K562 (cell line): ENCODE data around the gene RNF144A. TPM values are rescaled to one million over a fixed set of nuclear protein-coding genes. Genes with fewer than 3 reads are reported as not detected.
A peak's percentile ranks its signal among the peaks of the same experiment; 100 is the strongest.

Experiments
- BRD9 ChIP-seq: fragments of 450-650 bp; IDR thresholded peaks from 2 replicates; pipeline ENCODE4 v1.6.1; 2018; ENCODE audit warnings: low read depth; ENCODE audit not compliant: partially characterized antibody
- CCNT2 ChIP-seq: IDR thresholded peaks from 2 replicates; pipeline ENCODE4 v1.6.1; 2011; ENCODE audit warnings: borderline replicate concordance, low read depth, mild to moderate bottlenecking, moderate library complexity, mixed read lengths, low read length; ENCODE audit not compliant: insufficient read length; ENCODE audit errors: extremely low read depth
- CEBPB ChIP-seq: fragments of 450-650 bp; IDR thresholded peaks from 2 replicates; pipeline ENCODE4 v1.6.1; 2016; ENCODE audit warnings: missing genetic modification characterization, missing compliant biosample characterization
- DDX20 ChIP-seq: fragments of 450-650 bp; IDR thresholded peaks from 2 replicates; pipeline ENCODE4 v1.6.1; 2016; ENCODE audit warnings: missing genetic modification characterization, low read depth, mild to moderate bottlenecking, missing compliant biosample characterization, moderate library complexity
- GATA2 ChIP-seq: sonication (generic); formaldehyde crosslinking; IDR thresholded peaks from 2 replicates; pipeline ENCODE4 v1.4.0; 2020; ENCODE audit warnings: mild to moderate bottlenecking, missing genetic modification reagents
- HBP1 ChIP-seq: fragments of 450-650 bp; formaldehyde crosslinking; IDR thresholded peaks from 2 replicates; pipeline ENCODE4 v1.4.0; 2022; ENCODE audit warnings: missing genetic modification characterization
- HDAC1 ChIP-seq, 2 experiments: fragments of 450-650 bp; IDR thresholded peaks; 2 replicates each; pipeline ENCODE4 v1.6.1; 2016 to 2017; ENCODE audit warnings: inconsistent platforms in 1 of 2, mild to moderate bottlenecking in 1 of 2, moderate library complexity in 1 of 2
- HMBOX1 ChIP-seq: sonication (generic); IDR thresholded peaks from 2 replicates; pipeline ENCODE4 v1.6.1; 2016
- KDM1A ChIP-seq, 2 experiments: fragments of 450-650 bp; IDR thresholded peaks; 2 replicates each; pipeline ENCODE4 v1.6.1; 2016; ENCODE audit warnings: mild to moderate bottlenecking in 2 of 2
- MIER1 ChIP-seq: fragments of 450-650 bp; IDR thresholded peaks from 2 replicates; pipeline ENCODE4 v1.6.1; 2016; ENCODE audit warnings: antibody characterized with exemption, mild to moderate bottlenecking, low read depth
- MLX ChIP-seq, 2 experiments: fragments of 450-650 bp in 1 of 2; sonication (generic) in 1 of 2; formaldehyde crosslinking; conservative IDR thresholded peaks; 2 replicates each; pipeline versions ENCODE4 v1.4.0 to v1.8.1; 2020 to 2022; ENCODE audit warnings: mild to moderate bottlenecking in 1 of 2, missing genetic modification reagents in 1 of 2
- NCOR1 ChIP-seq: fragments of 450-650 bp; IDR thresholded peaks from 2 replicates; pipeline ENCODE4 v1.6.1; 2016; ENCODE audit warnings: mild to moderate bottlenecking, moderate library complexity
- POLR3G ChIP-seq: IDR thresholded peaks from 2 replicates; pipeline ENCODE4 v1.6.1; 2011; ENCODE audit not compliant: insufficient read length, insufficient replicate concordance; ENCODE audit errors: extremely low read depth
- SMAD2 ChIP-seq: fragments of 150-350 bp; IDR thresholded peaks from 2 replicates; pipeline ENCODE4 v1.6.1; 2014; ENCODE audit warnings: low read depth, mild to moderate bottlenecking, low read length
- THAP12 ChIP-seq: fragments of 250-450 bp; sonication (Bioruptor Pico); IDR thresholded peaks from 2 replicates; pipeline ENCODE4 v1.9.0; 2021; ENCODE audit warnings: mild to moderate bottlenecking, inconsistent platforms
- TOE1 ChIP-seq, 2 experiments: fragments of 450-650 bp in 1 of 2; sonication (generic) in 1 of 2; formaldehyde crosslinking in 1 of 2; IDR thresholded peaks; 2 replicates each; pipeline versions ENCODE4 v1.7.1 to v1.8.0; 2016 to 2022; ENCODE audit warnings: borderline replicate concordance in 2 of 2, mild to moderate bottlenecking in 2 of 2, antibody characterized with exemption in 1 of 2, inconsistent platforms in 1 of 2, low read depth in 1 of 2, missing genetic modification reagents in 1 of 2, moderate library complexity in 1 of 2
- XRCC3 ChIP-seq: fragments of 450-650 bp; IDR thresholded peaks from 2 replicates; pipeline ENCODE4 v1.6.1; 2017; ENCODE audit warnings: mild to moderate bottlenecking, moderate library complexity
- ZKSCAN1 ChIP-seq: fragments of 150-350 bp; IDR thresholded peaks from 2 replicates; pipeline ENCODE4 v1.6.1; 2016; ENCODE audit warnings: low read depth, low read length
- ZNF3 ChIP-seq: fragments of 250-450 bp; sonication (Bioruptor Pico); IDR thresholded peaks from 2 replicates; pipeline ENCODE4 v1.5.0; 2021; ENCODE audit warnings: mild to moderate bottlenecking, moderate library complexity
- ZNF41 ChIP-seq: fragments of 250-450 bp; sonication (Bioruptor Pico); conservative IDR thresholded peaks from 2 replicates; pipeline ENCODE4 v1.4.0; 2020; ENCODE audit warnings: mild to moderate bottlenecking
- polyA plus RNA-seq, 8 experiments: library from polyadenylated mRNA; depleted of rRNA in 4 of 8; stranded (reverse) in 5 of 8; unstranded in 3 of 8; fragments of >200 nt; fragmentation: Nextera tagmentation in 2 of 8; fragmentation: Illumina TruSeq in 1 of 8; extraction: Ambion mirVana in 2 of 8; extraction: Trizol in 1 of 8; gene quantifications; 2 replicates each; pipeline versions ENCODE4 v1.2.1 to v1.2.3, GENCODE V29; 2011 to 2014; ENCODE audit warnings: inconsistent platforms in 1 of 8, missing spikeins in 1 of 8
- total RNA-seq, 7 experiments: library from RNA; depleted of rRNA in 6 of 7; stranded (reverse); fragments of >200 nt in 6 of 7; fragmentation: Illumina TruSeq in 2 of 7; extraction: Trizol in 2 of 7; gene quantifications; 2 replicates each; pipeline versions ENCODE4 v1.2.1 to v1.2.3, GENCODE V29; 2011 to 2021; ENCODE audit warnings: low replicate concordance in 1 of 7

Gene RNF144A
- total and polyA plus RNA-seq, 9 of the 15 experiments (the other 6 are each of a cell fraction or from before 2014, with no cell fraction given): 0.96 to 11.3 (median 6.2) TPM

GRCh38 chr2:6893876-6894482 is 23.2 kb upstream of the RNF144A start (continued):
- no peak for TF ChIP-seq DDX20 (tag)
- peak; percentile 74; the same call in 1 of the 2 replicates for TF ChIP-seq TOE1 (IDR thresholded peaks at IDR 0.05; ENCODE audit: borderline replicate concordance)
- no peak for TF ChIP-seq TOE1 (CRISPR knock-in tag; IDR thresholded peaks at IDR 0.05; ENCODE audit: borderline replicate concordance, low read depth)
- TF ChIP-seq SMAD2: no peak
- peak; percentile 71 to 99; a peak in 3 of 4 replicates for TF ChIP-seq HDAC1 (IDR thresholded peaks at IDR 0.05)
- no peak for TF ChIP-seq ZNF3 (CRISPR knock-in tag)
- TF ChIP-seq CCNT2: peak; percentile 99
- TF ChIP-seq KDM1A (IDR thresholded peaks at IDR 0.05): peak; percentile 100
- peak; percentile 87; the same call in 1 of the 2 replicates for TF ChIP-seq HBP1 (CRISPR knock-in tag)
- no peak for TF ChIP-seq MLX (CRISPR knock-in tag; conservative IDR thresholded peaks at IDR 0.05)
- TF ChIP-seq MIER1: 0 out of 2 replicates have a peak, but pooled peaks have one; percentile 17
- TF ChIP-seq THAP12: no peak
- 0 out of 2 replicates have a peak, but pooled peaks have one; percentile 44 for TF ChIP-seq HMBOX1
- no peak for TF ChIP-seq BRD9
- peak; percentile 40; the same call in 1 of the 2 replicates for TF ChIP-seq CEBPB (tag)
- no peak for TF ChIP-seq ZKSCAN1
- TF ChIP-seq NCOR1: peak; percentile 100
- no peak for TF ChIP-seq POLR3G
- TF ChIP-seq ZNF41 (CRISPR knock-in tag): peak; percentile 87
- TF ChIP-seq XRCC3: peak; percentile 15; the same call in 1 of the 2 replicates
- TF ChIP-seq GATA2 (CRISPR knock-in tag): peak; percentile 99
